Omental fat pad (tissue), 4 donors: ENCODE measurements around the gene LFNG. TPM values are rescaled to one million over a fixed set of nuclear protein-coding genes. Genes with fewer than 3 reads are reported as not detected.

ENCODE experiments used
- ATAC-seq: fragments of 150-250 bp; one replicate; pipeline ENCODE4 v1.9.1; 2016; ENCODE audit warnings: mild to moderate bottlenecking, moderate library complexity; ENCODE audit not compliant: low FRiP score
- DNase-seq: peaks from one replicate; pipeline ENCODE4 v3.0.0-alpha.2; 2019; ENCODE audit warnings: low spot score
- CTCF ChIP-seq, 3 donors: fragments of 450-650 bp; IDR thresholded peaks; one replicate each; pipeline ENCODE4 v1.5.1; 2016 to 2017; ENCODE audit warnings: antibody characterized with exemption in 3 of 3, mild to moderate bottlenecking in 3 of 3, moderate library complexity in 2 of 3
- total RNA-seq, 4 donors: library from RNA; depleted of rRNA; stranded (reverse); fragments of >200 nt; gene quantifications; one replicate each; pipeline ENCODE4 v1.1.0, GENCODE V29; 2016

Gene LFNG
- total RNA-seq, 4 donors from 2014 or later = 4.7 to 25.9 (median 21.6) TPM

- TF ChIP-seq CTCF (IDR thresholded peaks at IDR 0.05) = no peak
- DNase-seq (no peak), ATAC-seq (no peak)
Measured at GRCh38 chr7:2539031-2539911, 19.7 kb downstream of the LFNG start.

GRCh38 chr7:2540133-2540532, 20.6 kb downstream of the LFNG start:
- DNase-seq = no peak
- ATAC-seq = no peak
- no peak for TF ChIP-seq CTCF (IDR thresholded peaks at IDR 0.05)

- no peak for TF ChIP-seq CTCF (IDR thresholded peaks at IDR 0.05)
- no peak for DNase-seq
- ATAC-seq = no peak
Measured at GRCh38 chr7:2540641-2541051, 21.1 kb downstream of the LFNG start.

DNA sequence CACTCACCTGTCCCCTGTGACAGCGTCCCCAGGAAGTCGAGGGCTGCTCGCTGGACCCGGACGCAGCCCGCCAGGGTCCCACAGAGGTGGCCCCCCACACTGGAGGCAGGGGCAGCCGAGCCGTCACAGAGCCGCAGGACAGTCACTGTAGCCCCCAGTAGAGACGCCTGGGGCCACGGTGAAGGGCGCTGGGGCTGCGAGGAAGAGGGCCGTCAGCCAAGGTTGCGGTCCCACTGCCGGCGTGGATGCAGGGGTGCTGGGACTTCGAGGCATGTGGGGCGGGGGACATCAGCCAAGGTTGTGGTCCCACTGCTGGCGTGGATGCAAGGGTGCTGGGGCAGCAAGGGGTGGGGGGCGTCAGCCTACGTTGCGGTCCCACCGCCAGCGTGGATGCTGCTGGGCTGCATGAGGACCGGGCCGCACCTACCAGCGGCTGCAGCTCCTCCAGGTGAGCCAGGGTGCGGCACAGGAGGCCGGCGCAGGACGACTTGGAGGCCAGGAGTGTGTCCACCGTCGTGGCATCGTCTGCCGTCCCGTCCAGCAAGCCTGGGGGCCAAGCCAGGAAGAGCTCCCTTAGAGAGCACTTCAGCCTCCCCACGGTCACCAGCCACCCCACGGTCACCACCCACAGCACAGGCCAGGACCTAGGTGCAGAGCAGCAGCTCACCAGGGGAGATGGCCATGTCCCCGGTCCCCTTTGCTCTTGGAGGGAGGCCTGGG, 21.9 kb downstream of the LFNG start:
- DNase-seq = no peak
- ATAC-seq = no peak

DNA sequence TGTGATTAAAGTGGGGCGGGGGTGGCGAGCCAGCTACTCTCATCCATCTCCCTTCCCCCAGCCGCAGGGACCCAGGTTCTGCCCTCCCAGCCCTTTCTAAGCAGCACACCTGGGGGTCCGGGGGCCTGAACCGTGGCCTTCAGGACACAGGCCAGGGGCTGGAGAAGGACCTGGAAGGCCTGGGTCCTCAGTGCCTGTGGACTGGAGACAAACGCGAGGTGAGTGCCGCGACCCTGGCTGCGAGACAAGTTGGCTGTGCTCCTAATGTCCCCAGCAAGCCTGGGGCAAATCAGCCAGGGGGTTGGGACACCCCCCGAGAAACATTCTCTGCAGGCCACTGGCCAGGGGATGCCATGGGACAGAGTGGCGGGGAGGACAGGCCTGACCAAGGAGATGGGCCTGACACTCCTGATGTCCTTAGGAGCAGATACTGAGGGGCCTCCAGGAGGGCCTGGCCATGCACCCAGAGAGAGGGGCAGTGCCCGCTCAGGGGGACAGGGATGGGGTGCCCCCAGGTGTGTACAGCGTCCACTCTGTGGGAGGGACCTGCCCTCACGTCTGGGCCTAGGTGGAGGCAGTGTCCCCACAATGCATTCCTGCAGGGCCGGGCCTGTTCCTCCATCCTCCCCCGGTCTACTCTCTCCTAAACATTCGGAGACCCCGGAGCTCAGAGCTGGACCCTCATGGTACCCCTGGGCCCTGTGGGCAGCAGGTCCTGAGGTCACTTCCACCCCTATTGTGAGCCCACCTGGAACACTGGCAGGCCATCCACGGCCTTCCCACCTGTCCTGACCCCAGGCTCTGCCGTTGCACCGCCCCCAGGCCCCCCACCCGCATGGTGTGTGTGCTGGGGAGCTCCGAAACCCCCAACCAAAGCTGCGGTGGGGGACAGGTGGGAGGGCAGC, 22.7 kb downstream of the LFNG start:
- no peak for TF ChIP-seq CTCF (IDR thresholded peaks at IDR 0.05)
- no peak for DNase-seq

More for the DNA sequence above, 21.9 kb downstream of the LFNG start:
- TF ChIP-seq CTCF (IDR thresholded peaks at IDR 0.05) = no peak

GRCh38 chr7:2542916-2543871, 23.6 kb downstream of the LFNG start:
- TF ChIP-seq CTCF (IDR thresholded peaks at IDR 0.05) = no peak
- DNase-seq (no peak), ATAC-seq (no peak)

More for the DNA sequence above, 22.7 kb downstream of the LFNG start:
- no peak for ATAC-seq
